AG10803 (cell line): ENCODE results near the gene GJB6.

Experiments used
- DNase-seq: peaks from one replicate; pipeline ENCODE4 v3.0.0; 2010; ENCODE audit warnings: low read depth
- H3K4me3 ChIP-seq: 2 replicates; pipeline ENCODE4 v1.5.1; 2011; ENCODE audit warnings: mild to moderate bottlenecking, low read length, control low read depth
- CTCF ChIP-seq: conservative IDR thresholded peaks from 2 replicates; pipeline ENCODE4 v1.5.1; 2011; ENCODE audit warnings: mild to moderate bottlenecking, low read length, control low read depth, inconsistent platforms

The GJB6 gene

GRCh38 chr13:20222553-20222952, 9.6 kb downstream of the GJB6 start:
- no peak for DNase-seq
- TF ChIP-seq CTCF: no peak
- H3K4me3 ChIP-seq: no peak overlapping the region

- TF ChIP-seq CTCF: no peak
- peak; percentile 61 for DNase-seq
- H3K4me3 ChIP-seq: no peak overlapping the region
Measured at GRCh38 chr13:20221772-20222171, 10.3 kb downstream of the GJB6 start.

GRCh38 chr13:20219577-20219976, 12.5 kb downstream of the GJB6 start:
- TF ChIP-seq CTCF: no peak
- H3K4me3 ChIP-seq: no peak overlapping the region
- DNase-seq: no peak

GRCh38 chr13:20217168-20217567, 15.0 kb downstream of the GJB6 start:
- DNase-seq: no peak
- no peak for TF ChIP-seq CTCF
- H3K4me3 ChIP-seq: no peak overlapping the region

GRCh38 chr13:20209948-20210347, 22.2 kb downstream of the GJB6 start:
- DNase-seq: no peak
- no peak for TF ChIP-seq CTCF
- H3K4me3 ChIP-seq: no peak overlapping the region

- no peak overlapping the region for H3K4me3 ChIP-seq
- DNase-seq: no peak
- TF ChIP-seq CTCF: no peak
Measured at GRCh38 chr13:20206698-20207235, 25.4 kb downstream of the GJB6 start.

GRCh38 chr13:20206065-20206697, 25.9 kb downstream of the GJB6 start:
- H3K4me3 ChIP-seq: no peak overlapping the region
- TF ChIP-seq CTCF: no peak
- no peak for DNase-seq
